Body of pancreas (tissue), 4 donors: ENCODE results near the gene ECPAS.

Experiments
- CTCF ChIP-seq, 7 experiments: fragments of 450-650 bp in 4 of 7; fragments of 200-600 bp in 3 of 7; sonication (generic) in 3 of 7; IDR thresholded peaks; one replicate each; pipeline ENCODE4 v1.5.1; 2016 to 2019; ENCODE audit warnings: antibody characterized with exemption in 7 of 7
- POLR2A ChIP-seq, 3 donors: fragments of 450-650 bp; IDR thresholded peaks; one replicate each; pipeline ENCODE4 v1.6.1; 2016; ENCODE audit warnings: antibody characterized with exemption in 3 of 3, mild to moderate bottlenecking in 2 of 3

- TF ChIP-seq CTCF (IDR thresholded peaks at IDR 0.05) (no peak), POLR2A (IDR thresholded peaks at IDR 0.05) (no peak)
These were observed 43.2 kb upstream of the ECPAS start for GRCh38 chr9:111527347-111527746.
